Keratinocyte (primary cell): ENCODE results near the gene MAP3K10. TPM values are rescaled to one million over a fixed set of nuclear protein-coding genes. Genes with fewer than 3 reads are reported as not detected.

Experiments used
- DNase-seq: peaks from one replicate; pipeline ENCODE4 v3.0.0-alpha.2; 2011; ENCODE audit warnings: low read depth, missing footprints, low spot score
- FAIRE-seq: peaks from 2 replicates; lab custom pipeline; 2011; peaks lifted over from hg19 to GRCh38; lab: Jason Lieb, UNC
- H2AFZ ChIP-seq: 2 replicates; pipeline ENCODE4 v1.6.0; 2012; ENCODE audit warnings: low read length, control low read depth, inconsistent platforms; ENCODE audit not compliant: control insufficient read depth
- H3K27ac ChIP-seq: 2 replicates; pipeline ENCODE4 v1.5.1; 2011; ENCODE audit warnings: low read length; ENCODE audit not compliant: control insufficient read depth, insufficient read depth
- H3K27me3 ChIP-seq: 3 replicates; pipeline ENCODE4 v1.6.0; 2011; ENCODE audit warnings: low read length; ENCODE audit not compliant: control insufficient read depth, insufficient read depth; ENCODE audit errors: extremely low read depth
- H3K36me3 ChIP-seq, 2 experiments: 2 replicates in 1 of 2; 3 replicates in 1 of 2; pipeline ENCODE4 v1.5.1; 2011; ENCODE audit warnings: low read length in 2 of 2, mild to moderate bottlenecking in 1 of 2; ENCODE audit not compliant: control insufficient read depth in 2 of 2, insufficient read depth in 2 of 2; ENCODE audit errors: extremely low read depth in 1 of 2
- H3K4me1 ChIP-seq: 3 replicates; pipeline ENCODE4 v1.5.1; 2011; ENCODE audit warnings: low read length; ENCODE audit not compliant: control insufficient read depth, insufficient read depth; ENCODE audit errors: extremely low read depth
- H3K4me2 ChIP-seq: 3 replicates; pipeline ENCODE4 v1.6.0; 2011; ENCODE audit warnings: low read depth, low read length; ENCODE audit not compliant: control insufficient read depth, insufficient read depth; ENCODE audit errors: extremely low read depth
- H3K4me3 ChIP-seq, 3 experiments: fragments of 200-600 bp in 1 of 3; sonication (generic) in 1 of 3; 2 replicates in 2 of 3; 3 replicates in 1 of 3; pipeline ENCODE4 v1.5.1; 2011 to 2016; ENCODE audit warnings: low read length in 3 of 3, mild to moderate bottlenecking in 3 of 3, control low read depth in 2 of 3, inconsistent platforms in 1 of 3, low read depth in 1 of 3, mixed read lengths in 1 of 3, mixed run types in 1 of 3, moderate library complexity in 1 of 3; ENCODE audit not compliant: control insufficient read depth in 2 of 3, insufficient read depth in 2 of 3; ENCODE audit errors: extremely low read depth in 1 of 3
- H3K79me2 ChIP-seq: 2 replicates; pipeline ENCODE4 v1.6.0; 2012; ENCODE audit warnings: low read length; ENCODE audit not compliant: control insufficient read depth, insufficient read depth
- H3K9ac ChIP-seq: 3 replicates; pipeline ENCODE4 v1.6.0; 2011; ENCODE audit warnings: low read length; ENCODE audit not compliant: control insufficient read depth, insufficient read depth; ENCODE audit errors: extremely low read depth
- H3K9me1 ChIP-seq: 3 replicates; pipeline ENCODE4 v1.6.0; 2011; ENCODE audit warnings: low read length; ENCODE audit not compliant: control insufficient read depth, insufficient read depth; ENCODE audit errors: extremely low read depth
- H3K9me3 ChIP-seq: 2 replicates; pipeline ENCODE4 v1.5.1; 2012; ENCODE audit warnings: low read depth, low read length; ENCODE audit not compliant: control insufficient read depth
- H4K20me1 ChIP-seq: 3 replicates; pipeline ENCODE4 v1.6.0; 2011; ENCODE audit warnings: low read length; ENCODE audit not compliant: control insufficient read depth, insufficient read depth; ENCODE audit errors: extremely low read depth
- CTCF ChIP-seq, 3 experiments: IDR thresholded peaks in 1 of 3; conservative IDR thresholded peaks in 1 of 3; optimal IDR thresholded peaks in 1 of 3; 2 replicates in 2 of 3; 3 replicates in 1 of 3; pipeline versions ENCODE3 to v1.5.1; 2011; ENCODE audit warnings: low read length in 3 of 3, mild to moderate bottlenecking in 3 of 3, moderate library complexity in 2 of 3, control low read depth in 1 of 3, inconsistent platforms in 1 of 3; ENCODE audit not compliant: insufficient read depth in 2 of 3; ENCODE audit errors: extremely low read depth in 1 of 3
- EZH2 ChIP-seq: IDR thresholded peaks from one replicate; pipeline ENCODE4 v1.6.1; 2012; ENCODE audit warnings: inconsistent platforms, mild to moderate bottlenecking, low read length, moderate library complexity
- dilution Hi-C: fragments of 300-500 bp; cut with MboI; formaldehyde crosslinking; loops from one replicate; pipeline ENCODE4 v1.7.0; 2020; ENCODE audit warnings: low sequenced_read_pairs; ENCODE audit not compliant: extremely low pct_ligation_motif_present
- polyA plus RNA-seq, 5 experiments: library from polyadenylated mRNA; depleted of rRNA in 3 of 5; stranded (reverse) in 3 of 5; stranded (forward) in 1 of 5; unstranded in 1 of 5; fragments of >200 nt; gene quantifications; 1 replicate in 1 of 5; 2 replicates in 3 of 5; 3 replicates in 1 of 5; pipeline versions ENCODE4 v1.2.1 to v1.2.3, GENCODE V29; 2011 to 2012; ENCODE audit warnings: missing spikeins in 2 of 5, low read depth in 1 of 5, low replicate concordance in 1 of 5

Gene MAP3K10
- polyA plus RNA-seq, 1 donor (not counting 4 experiments of a cell fraction or from before 2014, with no cell fraction given), result 2.9 TPM

GRCh38 chr19:40242480-40242879, 51.3 kb downstream of the MAP3K10 start:
- peaks cover 10% of the 10 kb centered on the region for H3K79me2 ChIP-seq
- FAIRE-seq (no peak), DNase-seq (no peak)
- no peaks in the 10 kb centered on the region for H3K27me3 ChIP-seq
- H2AFZ ChIP-seq, result no peak overlapping the region
- H3K9me1 ChIP-seq, result no peaks in the 10 kb centered on the region
- H4K20me1 ChIP-seq, result no peaks in the 10 kb centered on the region
- no peak overlapping the region for H3K27ac ChIP-seq
- dilution Hi-C loops, result no loop called here
- no peak overlapping the region for H3K4me3 ChIP-seq
- TF ChIP-seq EZH2 (no peak), CTCF (optimal IDR thresholded peaks at IDR 0.05 in 1 of 3, IDR thresholded peaks at IDR 0.05 in 1 of 3, conservative IDR thresholded peaks at IDR 0.05 in 1 of 3; ENCODE audit: extremely low read depth in 1 of 3, insufficient read depth in 2 of 3, low read length in 3 of 3) (no peak)
- H3K4me2 ChIP-seq, result no peak overlapping the region
- no peak overlapping the region for H3K9ac ChIP-seq
- H3K9me3 ChIP-seq, result no peaks in the 10 kb centered on the region
- H3K36me3 ChIP-seq, result peaks cover 0 to 30% of the 10 kb centered on the region in 2 experiments
- H3K4me1 ChIP-seq, result peaks cover 7% of the 10 kb centered on the region

GRCh38 chr19:40243181-40243580, 52.0 kb downstream of the MAP3K10 start:
- peaks cover 7% of the 10 kb centered on the region for H3K4me1 ChIP-seq
- no peak overlapping the region for H2AFZ ChIP-seq
- no peak for FAIRE-seq
- no peaks in the 10 kb centered on the region for H3K9me3 ChIP-seq
- DNase-seq, result no peak
- H3K36me3 ChIP-seq, result peaks cover 0 to 28% of the 10 kb centered on the region in 2 experiments
- no peaks in the 10 kb centered on the region for H4K20me1 ChIP-seq
- H3K9me1 ChIP-seq, result no peaks in the 10 kb centered on the region
- no peak overlapping the region for H3K9ac ChIP-seq
- dilution Hi-C loops, result no loop called here
- no peak overlapping the region for H3K4me3 ChIP-seq
- TF ChIP-seq EZH2 (no peak), CTCF (optimal IDR thresholded peaks at IDR 0.05 in 1 of 3, IDR thresholded peaks at IDR 0.05 in 1 of 3, conservative IDR thresholded peaks at IDR 0.05 in 1 of 3; ENCODE audit: extremely low read depth in 1 of 3, insufficient read depth in 2 of 3, low read length in 3 of 3) (no peak)
- H3K27ac ChIP-seq, result no peak overlapping the region
- H3K27me3 ChIP-seq, result no peaks in the 10 kb centered on the region
- H3K79me2 ChIP-seq, result peaks cover 13% of the 10 kb centered on the region
- no peak overlapping the region for H3K4me2 ChIP-seq
